ENCODE data around the gene HABP4.

DNA sequence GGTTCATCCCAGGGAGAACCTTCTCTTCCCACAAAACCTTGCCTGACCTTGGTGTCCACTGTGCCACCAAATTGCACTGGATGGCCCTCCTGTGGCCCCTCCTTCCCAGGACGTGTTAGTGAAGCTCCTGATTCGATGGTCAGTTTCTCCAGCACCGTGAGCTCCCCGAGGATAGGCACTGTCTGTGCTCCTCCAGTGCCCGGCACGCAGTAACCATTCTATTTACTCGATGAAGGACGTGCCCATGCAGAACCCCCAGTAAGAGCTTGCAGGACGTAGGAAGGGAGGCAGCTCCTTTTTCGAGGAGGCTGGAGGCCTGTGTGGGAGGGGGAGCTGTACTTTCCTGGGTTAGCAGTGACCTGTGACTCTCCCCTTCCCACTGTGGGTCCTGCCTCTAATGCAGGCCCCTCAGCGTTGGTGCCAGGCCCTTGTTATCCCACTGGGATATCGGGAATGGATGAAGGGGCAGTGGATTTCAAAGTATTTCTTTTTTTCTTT lies 39.6 kb downstream of the HABP4 start:
- TF ChIP-seq, protein P1, sequence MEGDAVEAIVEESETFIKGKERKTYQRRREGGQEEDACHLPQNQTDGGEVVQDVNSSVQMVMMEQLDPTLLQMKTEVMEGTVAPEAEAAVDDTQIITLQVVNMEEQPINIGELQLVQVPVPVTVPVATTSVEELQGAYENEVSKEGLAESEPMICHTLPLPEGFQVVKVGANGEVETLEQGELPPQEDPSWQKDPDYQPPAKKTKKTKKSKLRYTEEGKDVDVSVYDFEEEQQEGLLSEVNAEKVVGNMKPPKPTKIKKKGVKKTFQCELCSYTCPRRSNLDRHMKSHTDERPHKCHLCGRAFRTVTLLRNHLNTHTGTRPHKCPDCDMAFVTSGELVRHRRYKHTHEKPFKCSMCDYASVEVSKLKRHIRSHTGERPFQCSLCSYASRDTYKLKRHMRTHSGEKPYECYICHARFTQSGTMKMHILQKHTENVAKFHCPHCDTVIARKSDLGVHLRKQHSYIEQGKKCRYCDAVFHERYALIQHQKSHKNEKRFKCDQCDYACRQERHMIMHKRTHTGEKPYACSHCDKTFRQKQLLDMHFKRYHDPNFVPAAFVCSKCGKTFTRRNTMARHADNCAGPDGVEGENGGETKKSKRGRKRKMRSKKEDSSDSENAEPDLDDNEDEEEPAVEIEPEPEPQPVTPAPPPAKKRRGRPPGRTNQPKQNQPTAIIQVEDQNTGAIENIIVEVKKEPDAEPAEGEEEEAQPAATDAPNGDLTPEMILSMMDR (conservative IDR thresholded peaks at IDR 0.05), result no peak
- TF ChIP-seq ZFX (IDR thresholded peaks at IDR 0.05), result no peak

Measured in C4-2B (cell line).